HEK293T (cell line): ENCODE measurements around the gene MRM2.

Experiments used
- CTCF ChIA-PET: fragments of 350-600 bp; formaldehyde crosslinking; extraction: SDS; loops from one replicate; lab custom pipeline; 2021; ENCODE audit warnings: antibody characterized with exemption, inconsistent platforms; lab: Yijun Ruan, JAX
- POLR2A ChIA-PET: fragments of 350-600 bp; formaldehyde crosslinking; extraction: SDS; loops from one replicate; lab custom pipeline; 2020; ENCODE audit warnings: antibody characterized with exemption, inconsistent platforms; lab: Yijun Ruan, JAX
- DNase-seq: peaks from one replicate; pipeline ENCODE4 v3.0.0; 2012; ENCODE audit warnings: mixed read lengths; ENCODE audit errors: extremely low spot score
- ARNT ChIP-seq: fragments of 450-650 bp; IDR thresholded peaks from 2 replicates; pipeline ENCODE4 v1.6.1; 2017; ENCODE audit warnings: mild to moderate bottlenecking
- BHLHE40 ChIP-seq: fragments of 450-650 bp; IDR thresholded peaks from 2 replicates; pipeline ENCODE4 v1.6.1; 2016; ENCODE audit warnings: mild to moderate bottlenecking, moderate library complexity, borderline replicate concordance
- CTBP1 ChIP-seq: fragments of 450-650 bp; IDR thresholded peaks from 2 replicates; pipeline ENCODE4 v1.6.1; 2016; ENCODE audit warnings: borderline replicate concordance
- ELF4 ChIP-seq: fragments of 450-650 bp; IDR thresholded peaks from 2 replicates; pipeline ENCODE4 v1.6.1; 2017; ENCODE audit warnings: antibody characterized with exemption
- FOXA1 ChIP-seq: fragments of 450-650 bp; IDR thresholded peaks from 2 replicates; pipeline ENCODE4 v1.6.1; 2016; ENCODE audit warnings: mild to moderate bottlenecking
- FOXK2 ChIP-seq: fragments of 450-650 bp; IDR thresholded peaks from 2 replicates; pipeline ENCODE4 v1.6.1; 2016; ENCODE audit warnings: mild to moderate bottlenecking
- FOXM1 ChIP-seq: fragments of 450-650 bp; IDR thresholded peaks from 2 replicates; pipeline ENCODE4 v1.6.1; 2017; ENCODE audit warnings: mild to moderate bottlenecking, borderline replicate concordance
- HDGF ChIP-seq: fragments of 450-650 bp; IDR thresholded peaks from 2 replicates; pipeline ENCODE4 v1.6.1; 2017; ENCODE audit warnings: antibody characterized with exemption, borderline replicate concordance
- L3MBTL2 ChIP-seq: fragments of 450-650 bp; conservative IDR thresholded peaks from 2 replicates; pipeline ENCODE4 v1.6.1; 2016; ENCODE audit warnings: mild to moderate bottlenecking
- LEF1 ChIP-seq: fragments of 450-650 bp; IDR thresholded peaks from 2 replicates; pipeline ENCODE4 v1.6.1; 2017; ENCODE audit warnings: mild to moderate bottlenecking, borderline replicate concordance
- NFRKB ChIP-seq: fragments of 450-650 bp; IDR thresholded peaks from 2 replicates; pipeline ENCODE4 v1.6.1; 2016; ENCODE audit warnings: mild to moderate bottlenecking, moderate library complexity
- PKNOX1 ChIP-seq: fragments of 450-650 bp; IDR thresholded peaks from 2 replicates; pipeline ENCODE4 v1.6.1; 2016
- SP1 ChIP-seq: fragments of 450-650 bp; IDR thresholded peaks from 2 replicates; pipeline ENCODE4 v1.6.1; 2017
- SUZ12 ChIP-seq: fragments of 450-650 bp; IDR thresholded peaks from 2 replicates; pipeline ENCODE4 v1.6.1; 2016; ENCODE audit warnings: mild to moderate bottlenecking
- TARDBP ChIP-seq: fragments of 450-650 bp; IDR thresholded peaks from 2 replicates; pipeline ENCODE4 v1.6.1; 2016
- ZNF384 ChIP-seq: fragments of 450-650 bp; IDR thresholded peaks from 2 replicates; pipeline ENCODE4 v1.6.1; 2016

The MRM2 gene

GRCh38 chr7:2258661-2259365, 16.8 kb upstream of the MRM2 start:
- no peak for TF ChIP-seq SP1
- DNase-seq, result no peak
- CTCF ChIA-PET, result no interaction called here
- POLR2A ChIA-PET, result no interaction called here

GRCh38 chr7:2257651-2258050, 15.6 kb upstream of the MRM2 start:
- DNase-seq, result no peak
- ChIA-PET POLR2A (interaction anchor here (1.9 kb wide), 1 partner anchor 16 kb away, joined by 5 read pairs; the partner anchor contains the start of genes MRM2 and NUDT1), CTCF (interaction anchor here (0.6 kb wide), 1 partner anchor 294 kb away, joined by 4 read pairs; no protein-coding TSS in a partner anchor)
- TF ChIP-seq ARNT, result no peak

- TF ChIP-seq NFRKB (no peak), FOXA1 (no peak), L3MBTL2 (no peak), FOXK2 (no peak), HDGF (no peak), TARDBP (no peak), SUZ12 (no peak), ZNF384 (no peak), SP1 (no peak), PKNOX1 (no peak), BHLHE40 (no peak), CTBP1 (no peak), FOXM1 (no peak), LEF1 (no peak), ELF4 (no peak), ARNT (no peak)
- POLR2A ChIA-PET, result interaction anchor here (1.9 kb wide), 1 partner anchor 15 kb away, joined by 5 read pairs; the partner anchor contains the start of genes MRM2 and NUDT1
These were observed 15.1 kb upstream of the MRM2 start for GRCh38 chr7:2257046-2257551.

GRCh38 chr7:2256306-2257045, 14.5 kb upstream of the MRM2 start:
- no peak for TF ChIP-seq NFRKB
- no peak for TF ChIP-seq FOXM1
- TF ChIP-seq PKNOX1, result no peak
- no peak for TF ChIP-seq SUZ12
- no peak for TF ChIP-seq SP1
- no peak for TF ChIP-seq FOXK2
- no peak for TF ChIP-seq ZNF384
- no peak for TF ChIP-seq FOXA1
- TF ChIP-seq LEF1, result no peak
- TF ChIP-seq L3MBTL2, result no peak
- no peak for TF ChIP-seq CTBP1
- no peak for TF ChIP-seq BHLHE40
- no peak for TF ChIP-seq TARDBP
- no peak for TF ChIP-seq ARNT
- TF ChIP-seq ELF4, result no peak
- TF ChIP-seq HDGF, result no peak
- CTCF ChIA-PET, result no interaction called here
- POLR2A ChIA-PET, result interaction anchor here (1.9 kb wide), 1 partner anchor 15 kb away, joined by 5 read pairs; the partner anchor contains the start of genes MRM2 and NUDT1
- no peak for DNase-seq

More at GRCh38 chr7:2257046-2257551, 15.1 kb upstream of the MRM2 start:
- no peak for DNase-seq
- CTCF ChIA-PET, result no interaction called here

GRCh38 chr7:2255145-2256139, 13.4 kb upstream of the MRM2 start:
- POLR2A ChIA-PET, result interaction anchor here (0.8 to 1.9 kb wide), 2 partner anchors 13 to 14 kb away, joined by 4 to 5 read pairs; partner anchors contain the start of genes MRM2 and NUDT1
- no peak for DNase-seq
- TF ChIP-seq ZNF384 (no peak), FOXM1 (no peak), L3MBTL2 (no peak), ELF4 (no peak), FOXA1 (no peak), NFRKB (no peak), FOXK2 (no peak)
- CTCF ChIA-PET, result no interaction called here
